GM13976 (cell line): Measurements from ENCODE around the gene TBC1D4.
A peak's percentile ranks its signal among the peaks of the same experiment; 100 is the strongest.

Experiments
- DNase-seq: peaks from one replicate; pipeline ENCODE4 v3.0.0; 2012; ENCODE audit warnings: low spot score
- in situ Hi-C: fragments of 300-500 bp; cut with MboI; formaldehyde crosslinking; loops from one replicate; pipeline ENCODE4 v1.12.0; 2022; ENCODE audit warnings: low sequenced_read_pairs, mixed read lengths, inconsistent platforms; ENCODE audit not compliant: unreplicated experiment
- TF ChIP-seq, protein P1 (sequence below): IDR thresholded peaks from 2 replicates; pipeline ENCODE4 v1.5.1; 2012; ENCODE audit warnings: borderline replicate concordance, mild to moderate bottlenecking; ENCODE audit not compliant: insufficient read depth; ENCODE audit errors: extremely low read depth, missing control alignments, control extremely low read depth

TBC1D4 gene

GRCh38 chr13:75513271-75513670 lies 31.3 kb upstream of the TBC1D4 start:
- DNase-seq, result no peak
- in situ Hi-C loops, result no loop called here
- TF ChIP-seq, protein P1, sequence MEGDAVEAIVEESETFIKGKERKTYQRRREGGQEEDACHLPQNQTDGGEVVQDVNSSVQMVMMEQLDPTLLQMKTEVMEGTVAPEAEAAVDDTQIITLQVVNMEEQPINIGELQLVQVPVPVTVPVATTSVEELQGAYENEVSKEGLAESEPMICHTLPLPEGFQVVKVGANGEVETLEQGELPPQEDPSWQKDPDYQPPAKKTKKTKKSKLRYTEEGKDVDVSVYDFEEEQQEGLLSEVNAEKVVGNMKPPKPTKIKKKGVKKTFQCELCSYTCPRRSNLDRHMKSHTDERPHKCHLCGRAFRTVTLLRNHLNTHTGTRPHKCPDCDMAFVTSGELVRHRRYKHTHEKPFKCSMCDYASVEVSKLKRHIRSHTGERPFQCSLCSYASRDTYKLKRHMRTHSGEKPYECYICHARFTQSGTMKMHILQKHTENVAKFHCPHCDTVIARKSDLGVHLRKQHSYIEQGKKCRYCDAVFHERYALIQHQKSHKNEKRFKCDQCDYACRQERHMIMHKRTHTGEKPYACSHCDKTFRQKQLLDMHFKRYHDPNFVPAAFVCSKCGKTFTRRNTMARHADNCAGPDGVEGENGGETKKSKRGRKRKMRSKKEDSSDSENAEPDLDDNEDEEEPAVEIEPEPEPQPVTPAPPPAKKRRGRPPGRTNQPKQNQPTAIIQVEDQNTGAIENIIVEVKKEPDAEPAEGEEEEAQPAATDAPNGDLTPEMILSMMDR, result no peak

DNA sequence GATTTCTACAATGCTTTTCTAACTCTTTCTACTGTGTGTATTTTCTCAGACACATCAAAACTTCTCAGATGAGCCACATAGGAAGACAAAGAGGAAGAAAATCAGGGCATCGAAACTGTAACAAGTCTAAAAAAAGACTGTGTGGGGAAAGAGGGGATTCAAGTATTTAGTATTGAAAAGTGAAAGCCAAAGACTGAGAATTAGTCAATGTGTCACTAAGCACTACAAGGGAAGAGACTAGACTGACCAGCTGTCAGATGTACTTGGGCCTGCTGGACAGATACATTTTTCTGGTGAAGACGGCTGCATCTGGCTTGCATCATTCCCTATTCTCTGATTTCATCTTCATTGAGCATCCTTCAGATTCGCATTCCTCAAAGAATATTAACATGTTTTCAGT lies 30.3 kb upstream of the TBC1D4 start:
- TF ChIP-seq, protein P1, result no peak
- in situ Hi-C loops, result no loop called here
- peak; percentile 73 for DNase-seq

DNA sequence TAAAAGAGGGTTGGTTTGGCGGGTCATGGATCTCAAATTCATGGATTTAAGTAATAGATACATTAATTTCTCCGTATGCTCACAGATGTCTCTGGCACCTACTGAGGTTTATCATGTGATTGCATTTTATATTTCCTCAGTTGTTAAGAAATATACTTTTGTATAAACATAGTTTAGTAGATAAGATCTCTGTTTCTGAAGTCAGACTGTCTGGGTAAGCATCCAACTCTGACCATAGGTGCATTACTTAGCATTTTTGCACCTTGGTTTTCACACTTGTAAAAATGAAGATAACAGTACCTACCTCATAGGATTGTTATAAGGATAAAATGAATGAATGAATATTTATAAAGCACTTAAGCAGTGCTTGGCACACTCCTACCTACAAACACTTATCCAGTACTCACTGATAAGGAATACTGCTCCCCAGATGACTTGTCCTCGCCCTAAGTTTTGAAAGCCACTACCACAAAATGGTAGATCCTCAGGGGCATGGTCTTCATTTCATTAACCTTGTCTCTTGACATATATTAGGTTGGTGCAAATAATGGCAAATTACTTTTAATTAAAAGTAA lies 29.2 kb upstream of the TBC1D4 start:
- in situ Hi-C loops, result no loop called here

DNA sequence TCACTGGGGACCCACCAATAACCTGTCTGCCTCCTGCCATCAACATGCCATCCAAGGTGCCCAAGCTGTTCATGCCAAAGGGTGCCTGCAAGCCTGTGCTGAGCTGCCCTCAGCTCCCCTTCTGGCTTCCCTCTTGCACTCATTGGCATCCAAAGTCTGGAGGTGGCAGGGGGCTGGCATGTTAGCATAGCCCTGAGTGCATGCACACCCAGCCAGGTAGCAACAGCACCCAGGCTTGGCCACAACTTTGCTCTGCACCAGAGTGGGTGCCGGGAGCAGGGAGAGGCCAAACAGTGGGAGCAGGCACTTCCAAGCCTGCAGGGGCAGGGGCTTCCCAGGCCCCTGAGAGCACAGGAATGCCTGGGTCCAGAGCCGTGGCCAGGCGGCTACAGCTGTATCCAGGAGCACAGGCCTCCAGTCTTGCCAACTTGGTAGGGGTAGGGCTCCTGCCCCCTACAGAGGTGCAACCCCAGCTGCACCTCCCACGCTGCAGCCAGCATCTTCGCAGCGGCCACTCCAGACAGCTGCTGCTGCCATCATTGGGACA lies 26.1 kb upstream of the TBC1D4 start:
- in situ Hi-C loops, result no loop called here
- DNase-seq, result no peak
- TF ChIP-seq, protein P1, result no peak

More for the DNA sequence above, 29.2 kb upstream of the TBC1D4 start:
- TF ChIP-seq, protein P1, result no peak
- DNase-seq, result no peak

DNA sequence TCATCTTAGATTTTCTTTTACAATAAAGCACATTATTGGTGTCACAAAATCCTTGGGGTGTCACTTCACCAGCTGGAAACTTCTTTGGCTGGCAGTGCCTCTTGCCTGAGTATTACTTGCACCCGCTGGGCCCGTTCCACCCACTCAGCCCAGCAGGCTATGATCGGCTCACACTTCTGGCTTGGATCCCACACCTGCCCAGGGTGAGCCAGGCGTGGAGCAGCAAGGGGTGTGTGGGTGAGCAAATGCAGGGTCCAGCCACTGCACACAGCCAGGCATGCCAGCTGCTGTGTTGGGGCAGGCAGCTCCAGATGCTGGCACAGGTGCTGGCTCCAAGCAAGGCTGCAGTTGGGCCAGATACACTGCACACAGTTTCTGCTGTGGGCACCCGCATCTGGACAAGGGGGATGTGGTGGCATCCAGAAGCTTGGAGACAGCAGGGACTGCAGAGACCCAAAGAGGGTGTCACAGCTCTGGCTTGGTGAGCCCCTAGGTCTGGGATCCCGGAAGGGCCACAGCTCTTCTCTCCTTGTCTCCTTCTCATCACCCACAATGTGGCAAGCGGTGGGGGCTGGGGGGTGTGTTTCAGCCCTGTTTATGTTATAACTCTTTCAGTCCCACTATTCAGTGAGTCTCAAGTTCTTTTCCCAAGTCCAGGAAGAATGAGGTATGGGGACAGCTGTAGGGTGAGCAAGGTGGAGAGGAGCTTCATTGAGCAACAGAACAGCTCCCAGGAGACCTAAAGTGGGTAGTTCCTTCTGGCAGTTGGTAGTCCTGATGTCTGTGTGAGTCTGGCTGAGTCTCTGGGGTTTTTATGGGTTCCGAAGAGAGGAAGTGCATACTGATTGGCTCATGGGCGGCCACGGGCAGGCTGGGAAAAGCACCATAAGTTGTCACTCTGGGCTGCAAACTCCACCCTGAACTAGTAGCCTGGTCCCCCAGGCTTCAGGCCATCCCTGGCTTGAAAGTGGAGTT lies 25.3 kb upstream of the TBC1D4 start:
- in situ Hi-C loops, result no loop called here
- no peak for DNase-seq
- TF ChIP-seq, protein P1, result no peak

DNA sequence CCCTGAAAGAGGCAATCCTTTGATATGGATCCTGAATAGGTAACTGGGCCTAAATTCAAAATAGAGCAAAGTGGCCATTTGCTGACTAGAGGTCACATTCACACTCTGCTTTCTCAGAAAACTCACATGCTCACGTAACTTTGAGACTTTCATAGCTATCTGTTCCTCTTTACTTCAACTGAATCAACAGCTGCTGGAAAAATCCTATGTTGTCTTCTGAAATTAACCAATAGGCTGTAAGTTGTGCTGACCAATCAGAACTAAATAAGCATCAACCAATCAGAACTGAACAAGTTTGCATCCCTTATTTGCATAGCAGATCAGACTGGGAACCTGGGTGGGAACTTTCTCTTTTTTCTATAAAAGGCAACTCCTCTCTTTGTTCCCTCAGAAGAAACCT lies 24.0 kb upstream of the TBC1D4 start:
- in situ Hi-C loops, result no loop called here
- DNase-seq, result no peak
- TF ChIP-seq, protein P1, result no peak
